IMR-90 (cell line): ENCODE results near the gene CLOCK. TPM values are rescaled to one million over a fixed set of nuclear protein-coding genes. Genes with fewer than 3 reads are reported as not detected.

Experiments used
- ATAC-seq: fragments of 200-7000 bp; cut with Tn5 transposase; 2 replicates; pipeline ENCODE4 v1.9.1; 2020; ENCODE audit warnings: low read depth, mild to moderate bottlenecking, moderate library complexity
- BruUV-seq: library from RNA; stranded (reverse); fragments of 400-500 nt; replicated peaks from 2 replicates; lab custom pipeline; 2021; lab: Mats Ljungman, UMichigan
- CTCF ChIA-PET: fragments of 300-600 bp; formaldehyde crosslinking; extraction: SDS; loops from one replicate; lab custom pipeline; 2021; ENCODE audit warnings: antibody characterized with exemption; lab: Yijun Ruan, JAX
- POLR2A ChIA-PET: fragments of 300-600 bp; sonication (Branson Sonifier 250); formaldehyde crosslinking; loops from one replicate; lab custom pipeline; 2022; ENCODE audit warnings: antibody characterized with exemption; ENCODE audit not compliant: unreplicated experiment; lab: Charles Lee
- DNase-seq: peaks from one replicate; pipeline ENCODE4 v3.0.0; 2013
- H2AFZ ChIP-seq: replicated peaks from 2 replicates; pipeline ENCODE3; 2013; ENCODE audit warnings: low read length, mild to moderate bottlenecking; ENCODE audit not compliant: poor library complexity
- H2AK5ac ChIP-seq: 2 replicates; pipeline ENCODE4 v1.6.1; 2013; ENCODE audit warnings: low read depth, low read length, inconsistent platforms
- H2AK9ac ChIP-seq: replicated peaks from 2 replicates; pipeline ENCODE3; 2013; ENCODE audit warnings: mild to moderate bottlenecking, low read depth, low read length, moderate library complexity; ENCODE audit not compliant: poor library complexity
- H2BK120ac ChIP-seq: 2 replicates; pipeline ENCODE4 v1.6.1; 2013; ENCODE audit warnings: low read depth, low read length, inconsistent platforms
- H2BK15ac ChIP-seq: 3 replicates; pipeline ENCODE4 v1.6.1; 2013; ENCODE audit warnings: low read depth, low read length, inconsistent platforms
- H2BK20ac ChIP-seq: 2 replicates; pipeline ENCODE4 v1.6.1; 2013; ENCODE audit warnings: low read depth, mild to moderate bottlenecking, inconsistent platforms, low read length, moderate library complexity
- H2BK5ac ChIP-seq: 2 replicates; pipeline ENCODE4 v1.6.1; 2013; ENCODE audit warnings: mild to moderate bottlenecking, low read depth, low read length, inconsistent platforms; ENCODE audit not compliant: poor library complexity, severe bottlenecking
- H3K14ac ChIP-seq: replicated peaks from 2 replicates; pipeline ENCODE4 v1.6.1; 2013; ENCODE audit warnings: low read depth, low read length, inconsistent platforms
- H3K18ac ChIP-seq: 2 replicates; pipeline ENCODE4 v1.6.1; 2013; ENCODE audit warnings: low read depth, low read length, control low read depth
- H3K23ac ChIP-seq: 2 replicates; pipeline ENCODE4 v1.6.1; 2013; ENCODE audit warnings: low read depth, low read length, inconsistent platforms
- H3K27ac ChIP-seq: 2 replicates; pipeline ENCODE4 v1.5.1; 2013; ENCODE audit warnings: mild to moderate bottlenecking, control low read depth, low read length; ENCODE audit not compliant: insufficient read depth
- H3K27me3 ChIP-seq: 2 replicates; pipeline ENCODE4 v1.6.1; 2013; ENCODE audit warnings: low read length; ENCODE audit not compliant: control insufficient read depth, insufficient read depth
- H3K36me3 ChIP-seq: 2 replicates; pipeline ENCODE4 v1.6.1; 2013; ENCODE audit warnings: low read length, mixed read lengths; ENCODE audit not compliant: control insufficient read depth, insufficient read depth
- H3K4ac ChIP-seq: 2 replicates; pipeline ENCODE4 v1.6.1; 2013; ENCODE audit warnings: low read depth, low read length, inconsistent platforms
- H3K4me1 ChIP-seq: 2 replicates; pipeline ENCODE4 v1.6.1; 2013; ENCODE audit warnings: low read length, mixed read lengths; ENCODE audit not compliant: control insufficient read depth, insufficient read depth
- H3K4me2 ChIP-seq: 2 replicates; pipeline ENCODE4 v1.6.1; 2013; ENCODE audit warnings: low read depth, mild to moderate bottlenecking, control low read depth, low read length, moderate library complexity
- H3K4me3 ChIP-seq: 2 replicates; pipeline ENCODE4 v1.5.1; 2013; ENCODE audit warnings: low read depth, mild to moderate bottlenecking, control low read depth, low read length, moderate library complexity; ENCODE audit not compliant: insufficient read depth
- H3K56ac ChIP-seq: 2 replicates; pipeline ENCODE4 v1.6.1; 2013; ENCODE audit warnings: low read length, inconsistent platforms; ENCODE audit not compliant: insufficient read depth; ENCODE audit errors: extremely low read depth
- H3K79me1 ChIP-seq, 2 experiments: 2 replicates each; pipeline ENCODE4 v1.6.1; 2013; ENCODE audit warnings: low read length in 2 of 2, inconsistent platforms in 1 of 2, low read depth in 1 of 2
- H3K9ac ChIP-seq: 2 replicates; pipeline ENCODE4 v1.6.1; 2013; ENCODE audit warnings: low read depth, low read length, control low read depth
- H3K9me1 ChIP-seq: 2 replicates; pipeline ENCODE4 v1.6.1; 2013; ENCODE audit warnings: low read length, inconsistent platforms; ENCODE audit not compliant: insufficient read depth
- H3K9me3 ChIP-seq: 2 replicates; pipeline ENCODE4 v1.6.1; 2013; ENCODE audit warnings: low read length; ENCODE audit not compliant: control insufficient read depth, insufficient read depth
- H4K20me1 ChIP-seq: 2 replicates; pipeline ENCODE4 v1.6.1; 2013; ENCODE audit warnings: low read length, inconsistent platforms; ENCODE audit not compliant: insufficient read depth
- H4K5ac ChIP-seq: 2 replicates; pipeline ENCODE4 v1.6.1; 2013; ENCODE audit warnings: mild to moderate bottlenecking, low read depth, low read length, control low read depth
- H4K8ac ChIP-seq, 2 experiments: 2 replicates each; pipeline ENCODE4 v1.6.1; 2013; ENCODE audit warnings: low read depth in 2 of 2, low read length in 2 of 2, control low read depth in 1 of 2, inconsistent platforms in 1 of 2
- H4K91ac ChIP-seq: 2 replicates; pipeline ENCODE4 v1.6.1; 2013; ENCODE audit warnings: low read depth, low read length, inconsistent platforms; ENCODE audit not compliant: insufficient read depth
- CHD1 ChIP-seq: IDR thresholded peaks from 2 replicates; pipeline ENCODE4 v1.6.1; 2012; ENCODE audit warnings: low read depth, low read length, improper control_type of control experiment
- FOS ChIP-seq: fragments of 150-350 bp; IDR thresholded peaks from 2 replicates; pipeline ENCODE4 v1.6.1; 2016; ENCODE audit warnings: low read depth, low read length
- MAFK ChIP-seq: IDR thresholded peaks from 2 replicates; pipeline ENCODE4 v1.6.1; 2012; ENCODE audit warnings: low read depth, low read length, improper control_type of control experiment
- MAZ ChIP-seq: IDR thresholded peaks from 2 replicates; pipeline ENCODE4 v1.6.1; 2012; ENCODE audit warnings: low read depth, mild to moderate bottlenecking, low read length, improper control_type of control experiment, moderate library complexity, borderline replicate concordance
- MXI1 ChIP-seq: IDR thresholded peaks from 2 replicates; pipeline ENCODE4 v1.6.1; 2012; ENCODE audit warnings: low read depth, mild to moderate bottlenecking, low read length, moderate library complexity, borderline replicate concordance
- RAD21 ChIP-seq: IDR thresholded peaks from 2 replicates; pipeline ENCODE4 v1.6.1; 2012; ENCODE audit warnings: low read length, improper control_type of control experiment
- RCOR1 ChIP-seq: IDR thresholded peaks from 2 replicates; pipeline ENCODE4 v1.6.1; 2012; ENCODE audit warnings: mild to moderate bottlenecking, low read length, improper control_type of control experiment; ENCODE audit not compliant: insufficient replicate concordance
- RFX5 ChIP-seq: IDR thresholded peaks from 2 replicates; pipeline ENCODE4 v1.8.0; 2012; ENCODE audit warnings: low read depth, mild to moderate bottlenecking, low read length, moderate library complexity
- SMC3 ChIP-seq: fragments of 150-350 bp; IDR thresholded peaks from 2 replicates; pipeline ENCODE4 v1.6.1; 2016; ENCODE audit warnings: low read depth, mild to moderate bottlenecking, antibody characterized with exemption, low read length, moderate library complexity
- WGBS, 2 experiments: methylation state at CpG; one replicate each; pipeline versions ENCODE4 v1.1.5 to v1.1.7; 2013; ENCODE audit warnings: missing lambda C conversion rate in 2 of 2; ENCODE audit not compliant: insufficient read length in 1 of 2; ENCODE audit errors: extremely low coverage in 2 of 2; 5-methylcytosine and 5-hydroxymethylcytosine counted together
- dilution Hi-C: fragments of 300-500 bp; cut with HindIII; formaldehyde crosslinking; loops from one replicate; pipeline ENCODE4 v1.14.3; 2018; ENCODE audit warnings: low sequenced_read_pairs; ENCODE audit not compliant: unreplicated experiment
- in situ Hi-C: fragments of 300-500 bp; cut with MboI; formaldehyde crosslinking; loops from 3 replicates; pipeline ENCODE4 v1.14.3; 2019; ENCODE audit warnings: low sequenced_read_pairs, inconsistent platforms, mixed read lengths
- intact Hi-C: fragments of 100-400 bp; cut with micrococcal nuclease; formaldehyde crosslinking; loops from 2 replicates; pipeline ENCODE4 v1.10.0; 2022
- polyA plus RNA-seq, 3 experiments: library from polyadenylated mRNA; depleted of rRNA; stranded (reverse); fragments of >200 nt; gene quantifications; 2 replicates each; pipeline ENCODE4 v1.2.3, GENCODE V29; 2012; ENCODE audit warnings: low replicate concordance in 1 of 3
- total RNA-seq: library from RNA; depleted of rRNA; stranded (reverse); fragments of >200 nt; gene quantifications from 2 replicates; pipeline ENCODE4 v1.2.3, GENCODE V29; 2012

Gene CLOCK
- total and polyA plus RNA-seq, 2 of the 4 experiments (the other 2 are of a cell fraction), result 7.3 to 53.4 TPM

GRCh38 chr4:55530691-55531090, 16.0 kb downstream of the CLOCK start:
- no peaks in the 10 kb centered on the region for H3K36me3 ChIP-seq
- H3K9me1 ChIP-seq, result no peaks in the 10 kb centered on the region
- no peaks in the 10 kb centered on the region for H3K4me1 ChIP-seq
- intact Hi-C loops, result no loop called here
- peaks cover 24 to 25% of the 10 kb centered on the region in 2 experiments for H3K79me1 ChIP-seq
- dilution Hi-C loops, result no loop called here
- TF ChIP-seq CHD1, result no peak
- TF ChIP-seq MXI1, result no peak
- TF ChIP-seq RAD21, result no peak
- no peak for TF ChIP-seq FOS
- no peak for TF ChIP-seq RCOR1
- no peak for TF ChIP-seq SMC3
- no peak for TF ChIP-seq MAFK
- TF ChIP-seq RFX5, result no peak
- TF ChIP-seq MAZ, result no peak
- no peak overlapping the region for H2AK9ac ChIP-seq
- H3K18ac ChIP-seq, result no peak overlapping the region
- H3K4me2 ChIP-seq, result no peak overlapping the region
- no peak overlapping the region for H3K56ac ChIP-seq
- no peak overlapping the region for H3K4ac ChIP-seq
- DNase-seq, result no peak
- no TSS peak for BruUV-seq
- H2AK5ac ChIP-seq, result no peak overlapping the region
- H4K5ac ChIP-seq, result no peak overlapping the region
- no peak overlapping the region for H3K23ac ChIP-seq
- in situ Hi-C loops, result loop anchor here (25.0 kb wide), 1 partner anchor 1243 kb away; no protein-coding TSS in a partner anchor
- H4K20me1 ChIP-seq, result no peaks in the 10 kb centered on the region; the same call in 1 of the 2 replicates
- no peak overlapping the region for H3K9ac ChIP-seq
- no peak overlapping the region for H4K91ac ChIP-seq
- ATAC-seq, result no peak
- H3K27me3 ChIP-seq, result no peaks in the 10 kb centered on the region
- H2BK15ac ChIP-seq, result no peak overlapping the region
- no peak overlapping the region for H3K14ac ChIP-seq
- H4K8ac ChIP-seq, result no peak overlapping the region
- H2AFZ ChIP-seq, result no peak overlapping the region
- H2BK120ac ChIP-seq, result no peak overlapping the region
- H3K9me3 ChIP-seq, result peaks cover 4% of the 10 kb centered on the region
- no peak overlapping the region for H3K27ac ChIP-seq
- ChIA-PET POLR2A (no interaction called here), CTCF (interaction anchor here (0.7 kb wide), 1 partner anchor 137 kb away, joined by 4 read pairs; no protein-coding TSS in a partner anchor)
- H3K4me3 ChIP-seq, result no peak overlapping the region
- no peak overlapping the region for H2BK20ac ChIP-seq
- WGBS, 2 experiments, result no CpG with 5 or more reads among the region's 4 CpGs
- H2BK5ac ChIP-seq, result no peak overlapping the region
